AG09319 (cell line): ENCODE measurements around the gene PRSS36.
"Not testable (repeated sequence)": the region's sequence is repeated elsewhere in the genome, so short reads cannot be mapped to it uniquely, and the experiment has no call there.

Experiments
- DNase-seq: peaks from one replicate; pipeline ENCODE4 v3.0.0-alpha.2; 2010; ENCODE audit warnings: low read depth; ENCODE audit errors: extremely low read depth
- CTCF ChIP-seq: IDR thresholded peaks from 2 replicates; pipeline ENCODE4 v1.5.1; 2011; ENCODE audit warnings: low read depth, mild to moderate bottlenecking, inconsistent platforms, low read length, moderate library complexity

Gene PRSS36

GRCh38 chr16:31149894-31150890, at the start of gene PRSS36:
Gene PRSS36 (minus strand): TSS chr16:31150066. CDS start chr16:31150035, 31 bp downstream.
- DNase-seq = no peak

GRCh38 chr16:31199430-31200041, 49.7 kb upstream of the PRSS36 start:
- DNase-seq = no peak
- TF ChIP-seq CTCF = no peak

More at GRCh38 chr16:31149894-31150890, at the start of gene PRSS36:
- TF ChIP-seq CTCF = no peak

- no peak for DNase-seq
- no peak for TF ChIP-seq CTCF
These were observed 48.5 kb upstream of the PRSS36 start for GRCh38 chr16:31198207-31198882.

- DNase-seq = no peak
- TF ChIP-seq CTCF = no peak
These were observed 46.6 kb upstream of the PRSS36 start for GRCh38 chr16:31196324-31197088.

- not testable (repeated sequence) for DNase-seq
These were observed 46.0 kb upstream of the PRSS36 start for GRCh38 chr16:31195861-31196260.

GRCh38 chr16:31194898-31195297, 45.0 kb upstream of the PRSS36 start:
- no peak for TF ChIP-seq CTCF
- DNase-seq = no peak

- DNase-seq = no peak
- no peak for TF ChIP-seq CTCF
These were observed 44.0 kb upstream of the PRSS36 start for GRCh38 chr16:31193874-31194273.
